IPS-NIHi7 (cell line): ENCODE data around the gene GNAS-AS1.

Source experiments
- DNase-seq: peaks from one replicate; pipeline ENCODE4 v3.0.0; 2012; ENCODE audit warnings: mixed read lengths; ENCODE audit errors: extremely low spot score

GNAS-AS1 gene

DNA sequence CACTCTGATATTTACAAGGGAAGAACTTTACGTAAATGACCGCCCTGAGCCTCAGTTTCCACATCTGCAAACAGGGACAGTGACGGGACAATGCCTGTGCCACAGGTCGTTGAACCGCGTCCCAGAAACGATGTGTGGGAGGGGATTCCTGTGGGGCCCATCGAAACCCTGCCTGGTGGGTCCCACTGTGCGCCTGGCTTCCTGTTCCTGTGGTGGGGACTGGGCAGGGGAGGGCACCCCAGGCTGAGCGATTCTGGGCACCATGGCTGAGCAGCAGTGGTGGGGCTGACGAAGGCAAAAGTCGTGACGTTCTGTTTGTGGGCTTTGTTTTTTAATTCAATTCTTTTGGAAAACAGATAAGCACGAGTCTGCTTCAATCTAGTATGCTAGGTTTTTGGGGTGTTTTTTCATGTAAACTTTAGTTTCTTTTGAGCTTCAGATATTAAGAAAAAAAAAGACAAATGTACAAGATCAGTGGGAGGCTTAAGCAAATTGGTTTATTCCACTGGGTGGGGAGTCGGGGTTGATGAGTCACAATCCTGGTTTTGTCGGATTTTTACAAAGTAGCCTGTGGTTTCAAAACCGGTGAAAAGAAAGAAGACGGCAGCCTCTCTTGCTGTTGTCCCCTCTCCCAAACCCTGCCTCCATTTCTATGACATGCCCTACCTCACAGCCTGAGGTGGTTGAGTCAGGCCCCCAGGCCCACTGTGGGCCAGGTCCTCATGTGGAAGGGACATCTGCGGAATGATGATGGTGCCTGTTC lies 40.4 kb downstream of the GNAS-AS1 start:
- no peak for DNase-seq

GRCh38 chr20:58808271-58809046 lies 42.2 kb downstream of the GNAS-AS1 start:
- DNase-seq, result no peak

DNA sequence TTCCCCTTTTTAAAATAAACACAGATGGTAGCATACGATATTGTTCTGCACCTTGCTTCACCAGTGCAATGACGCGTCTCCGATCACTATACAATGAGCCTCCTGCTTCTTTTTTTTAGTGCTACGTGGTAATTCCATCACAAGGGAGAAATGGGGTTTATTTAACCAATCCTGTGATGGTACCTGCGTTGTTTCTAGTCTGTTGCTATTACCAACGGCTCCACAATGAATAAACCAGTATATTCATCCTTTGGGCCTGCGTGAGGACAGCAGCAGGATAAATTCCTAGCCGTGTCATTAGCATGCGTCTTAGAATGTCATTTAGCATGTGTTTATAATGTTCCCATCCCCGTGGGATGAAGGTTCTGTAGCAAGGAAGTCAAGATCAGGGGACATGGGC lies 42.9 kb downstream of the GNAS-AS1 start:
- DNase-seq, result no peak

DNA sequence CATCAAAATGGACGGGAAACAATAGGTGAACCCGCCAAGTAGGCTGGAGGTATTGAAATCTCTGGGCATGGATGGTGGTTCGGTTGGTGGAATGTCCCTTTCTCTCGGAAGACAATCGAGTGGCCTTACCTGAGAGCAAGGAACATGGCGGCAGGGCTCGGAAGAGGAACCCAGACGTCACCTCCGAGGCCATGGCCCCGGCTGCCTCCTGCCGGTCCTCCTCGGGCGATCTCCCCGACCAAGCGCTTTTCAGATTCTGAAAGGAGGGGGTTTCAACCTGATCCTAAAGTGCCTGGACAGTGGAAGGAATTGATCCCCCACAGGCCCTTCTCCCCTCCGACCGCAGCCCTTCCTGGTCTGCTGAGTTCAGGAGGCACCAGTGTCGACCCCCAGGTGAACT lies 47.2 kb downstream of the GNAS-AS1 start:
- DNase-seq, result no peak

DNA sequence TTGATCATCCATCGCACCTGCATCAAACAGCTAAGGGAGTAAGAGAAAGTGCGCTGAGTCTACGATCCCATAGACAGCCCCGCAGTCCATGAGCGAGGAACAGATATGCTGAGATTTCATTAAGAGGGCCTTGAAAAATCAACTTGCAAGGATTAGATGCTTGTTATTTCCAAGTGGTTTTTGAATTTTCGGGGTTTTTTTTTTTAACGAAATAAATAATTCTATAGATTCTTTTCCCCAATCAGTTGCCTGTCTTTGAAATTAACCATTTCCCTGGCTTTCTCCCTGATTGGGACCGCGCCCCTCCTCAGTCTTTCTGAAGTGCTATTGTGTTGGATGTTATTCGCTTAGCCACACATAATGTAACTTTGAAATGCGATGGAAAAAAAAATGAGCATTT lies 48.6 kb downstream of the GNAS-AS1 start:
- no peak for DNase-seq

DNA sequence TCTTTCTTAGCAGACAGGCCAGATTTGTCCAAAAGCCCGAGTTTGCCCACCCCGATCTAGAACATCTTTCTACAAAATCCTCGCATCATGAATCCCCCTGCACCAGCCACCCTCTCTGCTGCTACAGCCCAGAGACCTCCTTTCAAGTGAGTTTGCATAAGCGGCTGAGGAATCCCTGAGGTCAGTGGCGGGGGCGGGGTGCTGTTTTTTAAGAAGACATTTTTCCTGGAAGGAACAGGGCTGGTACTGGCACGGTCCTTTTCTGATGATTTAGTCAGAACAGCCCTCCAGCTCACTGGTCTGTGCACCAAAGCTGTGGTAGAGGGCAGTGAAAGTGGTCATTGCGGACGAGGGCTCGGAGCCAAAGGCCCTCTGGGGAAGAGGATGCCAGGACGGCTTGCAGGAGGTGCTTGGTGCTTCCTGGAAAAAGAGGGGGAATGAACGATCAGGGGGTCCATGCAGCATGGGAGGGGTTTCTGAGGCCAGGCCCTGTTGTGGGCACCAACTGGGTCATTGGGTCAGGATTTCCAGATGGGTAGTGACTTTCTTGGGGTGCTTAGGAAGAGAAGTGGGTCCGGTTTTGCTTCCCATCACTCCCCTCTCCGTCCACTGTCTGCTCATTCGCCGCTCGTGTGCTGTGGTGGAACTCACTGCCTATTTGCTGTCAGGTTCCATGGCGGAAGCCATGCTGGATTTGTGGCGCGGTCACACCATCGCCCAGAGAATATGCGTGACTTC lies 50.4 kb downstream of the GNAS-AS1 start:
- peak; percentile 64 for DNase-seq

DNA sequence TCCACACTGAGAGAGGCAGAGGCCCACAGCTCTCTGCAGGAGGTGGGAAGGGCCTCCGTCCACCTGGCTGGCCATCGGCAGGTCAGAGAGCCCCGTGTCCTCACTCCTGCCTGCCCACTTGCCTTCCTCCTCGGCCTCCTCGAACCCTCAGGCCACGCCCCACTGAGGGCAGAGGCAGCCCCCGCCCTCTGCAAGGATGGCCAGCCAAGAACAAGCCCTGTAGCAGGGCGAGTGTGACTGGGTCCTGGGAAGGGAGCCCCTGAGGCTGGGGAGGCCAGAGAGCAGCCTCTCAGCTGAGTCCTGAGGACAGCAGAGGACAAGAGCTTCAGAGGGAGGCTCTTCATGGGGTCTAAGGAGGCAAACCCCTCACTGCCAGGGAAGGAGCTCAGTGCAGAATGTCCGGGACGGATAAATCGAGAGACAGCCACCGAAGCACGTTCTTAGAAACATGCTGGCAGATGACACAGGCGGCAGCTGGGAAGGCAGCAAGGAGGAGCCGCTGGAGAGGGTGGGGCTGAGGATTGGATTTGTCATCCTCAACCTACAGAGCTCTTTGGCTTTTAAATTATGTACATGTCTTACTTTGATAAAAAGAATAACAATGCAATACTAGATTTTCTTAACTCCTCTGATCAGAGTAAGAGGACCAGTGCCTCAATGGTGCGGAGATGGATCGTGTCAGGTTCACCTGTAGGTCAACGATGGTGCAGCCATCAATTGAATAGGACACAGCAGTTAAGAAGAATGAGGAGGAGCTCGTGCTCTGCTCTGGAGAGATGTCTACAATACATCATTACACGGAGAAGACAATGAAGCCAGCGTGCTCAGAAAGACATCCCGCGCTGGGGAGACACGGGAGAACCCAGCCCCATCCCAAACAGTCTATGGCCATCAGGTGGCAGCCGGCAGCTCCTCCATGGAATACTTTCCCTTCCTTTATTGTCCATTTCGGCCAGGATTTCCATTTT lies 53.0 kb downstream of the GNAS-AS1 start:
- DNase-seq, result no peak

DNA sequence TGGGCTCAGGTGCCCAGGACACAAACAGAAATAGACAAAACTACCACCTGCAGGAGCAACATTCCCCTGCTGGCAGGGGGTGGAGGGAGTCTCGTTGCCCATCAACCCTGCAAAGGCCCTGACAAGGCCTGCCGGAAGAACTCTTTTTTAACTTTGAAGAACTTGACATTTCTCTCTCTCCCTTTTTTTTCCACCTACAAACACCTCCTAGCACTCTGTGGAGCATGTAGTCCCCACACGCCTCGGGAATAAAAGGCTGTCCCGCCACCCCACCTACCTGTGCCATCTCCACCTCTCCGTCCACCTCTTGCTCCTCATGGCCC lies 54.8 kb downstream of the GNAS-AS1 start:
- no peak for DNase-seq

DNA sequence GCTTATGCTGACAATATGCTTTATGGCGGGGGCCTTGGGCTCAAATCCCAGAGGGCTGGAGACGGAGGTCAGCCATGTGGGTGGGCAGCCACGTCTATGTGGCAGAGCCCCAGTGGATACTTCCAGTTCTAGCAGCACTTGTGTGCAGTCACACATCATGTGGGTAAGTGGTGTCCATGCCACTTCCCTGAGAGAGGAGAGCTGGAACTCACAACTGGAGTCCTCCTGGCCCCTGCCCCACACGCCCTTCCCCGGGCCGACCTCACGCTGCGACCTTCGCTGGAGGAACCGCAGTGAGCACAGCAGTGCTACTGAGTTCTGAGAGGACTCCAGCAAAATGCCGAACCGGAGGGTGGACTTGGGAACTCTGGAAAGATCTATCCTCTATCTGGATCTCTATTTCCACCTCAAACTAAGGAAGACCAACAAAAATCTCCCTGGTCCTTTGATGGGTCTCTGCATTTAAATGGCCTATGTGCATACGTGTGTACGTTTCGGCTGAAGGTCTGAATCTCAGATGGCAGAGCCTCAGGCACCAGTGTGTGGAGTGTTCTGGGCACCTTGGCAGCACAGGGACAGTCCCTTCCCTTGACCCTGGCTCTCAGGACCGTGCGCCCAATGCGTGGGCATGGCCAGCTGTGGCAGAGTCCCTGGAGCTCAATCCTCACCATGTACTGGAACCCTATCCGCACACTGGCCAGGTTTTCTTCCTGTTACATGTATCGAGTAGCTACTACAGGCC lies 55.4 kb downstream of the GNAS-AS1 start:
- DNase-seq, result no peak

DNA sequence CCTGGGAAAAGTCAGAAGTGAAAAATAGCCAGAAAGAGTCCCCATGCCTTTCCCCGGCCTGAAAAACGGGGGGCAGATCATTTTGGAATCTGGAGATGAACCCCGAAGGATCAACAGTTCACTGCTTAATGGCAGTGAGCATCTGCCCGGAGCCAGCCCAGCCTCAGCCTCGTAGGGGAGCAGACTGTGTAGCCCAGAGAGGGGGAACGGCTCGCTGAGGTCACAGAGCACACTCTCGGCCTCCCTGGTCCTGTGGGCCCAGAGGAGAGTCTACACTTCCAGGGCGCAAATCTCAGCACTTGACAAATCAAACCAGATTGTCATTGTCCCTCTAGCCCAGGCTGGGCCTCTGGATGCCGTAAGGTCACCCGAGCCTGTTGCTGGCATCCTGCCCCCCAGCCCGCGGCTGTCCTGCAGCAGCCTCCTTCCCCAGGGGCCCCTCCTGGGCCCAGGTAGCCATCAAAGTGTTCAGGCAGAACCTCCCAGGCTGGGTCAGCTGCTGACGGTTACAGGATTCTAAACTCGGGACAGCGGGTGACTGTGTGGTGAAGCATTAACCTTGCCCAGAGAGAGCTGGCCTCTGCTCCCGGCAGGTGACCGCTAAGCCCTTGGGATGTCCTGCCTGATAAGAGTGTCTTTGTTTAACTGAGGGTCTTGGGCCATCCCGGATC lies 56.1 kb downstream of the GNAS-AS1 start:
- DNase-seq, result no peak

DNA sequence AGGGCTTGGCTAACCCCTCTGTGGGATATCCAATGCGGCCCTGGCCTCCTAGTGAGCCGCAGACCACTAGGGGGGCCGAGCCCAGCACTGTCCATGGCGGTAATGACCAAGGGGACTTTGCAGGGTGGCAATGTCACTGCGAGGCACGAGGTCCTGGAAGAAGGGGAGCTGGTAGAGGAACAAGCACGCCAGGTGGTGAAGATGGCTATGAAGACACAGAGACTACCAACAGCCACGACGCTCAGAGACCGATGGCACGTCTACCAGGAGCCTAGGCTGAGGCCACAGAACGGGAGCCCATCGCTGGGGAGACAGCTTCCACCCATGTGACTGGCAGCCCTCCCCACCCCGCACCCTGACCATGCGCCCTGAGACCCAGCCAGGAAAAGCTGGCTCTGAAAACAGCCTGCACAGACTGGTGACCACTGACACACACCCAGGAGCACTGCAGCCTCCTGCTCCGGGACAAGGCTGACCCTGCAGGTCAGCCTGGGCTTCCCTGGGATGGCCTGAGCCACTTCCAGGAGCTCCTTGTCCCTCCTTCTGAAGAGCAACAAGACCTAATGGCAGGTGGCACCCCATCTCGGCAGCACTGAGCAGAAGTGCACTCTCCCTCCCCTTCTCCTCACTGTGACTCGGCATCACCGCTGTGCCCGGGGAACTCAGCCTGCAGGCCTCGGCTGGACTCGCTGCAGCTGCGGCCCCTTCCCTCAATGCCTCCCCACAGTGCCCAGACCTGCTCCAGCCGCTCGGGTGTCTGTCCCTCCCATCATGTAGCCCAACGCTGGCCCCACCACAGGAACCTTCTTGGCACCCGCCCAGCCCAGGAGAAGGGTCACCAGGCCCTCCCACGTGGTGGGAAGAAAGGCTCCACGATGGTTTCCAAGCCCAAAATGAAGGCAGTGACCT lies 56.9 kb downstream of the GNAS-AS1 start:
- no peak for DNase-seq

GRCh38 chr20:58792426-58792825 lies 58.3 kb downstream of the GNAS-AS1 start:
- no peak for DNase-seq

DNA sequence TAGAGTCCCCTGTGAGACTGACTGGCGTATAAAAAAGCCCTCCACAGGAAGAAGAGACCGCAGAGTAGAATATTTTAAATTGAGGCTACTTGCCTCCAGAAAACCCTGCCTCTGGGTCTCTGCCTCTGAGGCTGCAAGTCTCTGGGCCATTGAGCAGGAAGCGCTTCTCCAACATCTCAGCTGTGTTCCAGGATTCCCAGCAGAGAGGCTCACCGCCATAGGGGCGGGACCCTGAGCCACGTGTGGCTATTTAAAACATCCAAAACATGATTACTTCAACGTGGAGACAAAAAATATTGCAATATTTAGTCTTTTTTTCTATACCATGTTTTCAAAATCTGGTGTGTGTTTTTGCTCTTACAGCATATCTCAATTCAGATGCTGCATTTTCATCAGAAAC lies 59.4 kb downstream of the GNAS-AS1 start:
- no peak for DNase-seq

GRCh38 chr20:58790454-58790853 lies 60.2 kb downstream of the GNAS-AS1 start:
- DNase-seq, result no peak

GRCh38 chr20:58788896-58789544 lies 61.7 kb downstream of the GNAS-AS1 start:
- DNase-seq, result no peak

GRCh38 chr20:58787211-58788005 lies 63.3 kb downstream of the GNAS-AS1 start:
- DNase-seq, result no peak

DNA sequence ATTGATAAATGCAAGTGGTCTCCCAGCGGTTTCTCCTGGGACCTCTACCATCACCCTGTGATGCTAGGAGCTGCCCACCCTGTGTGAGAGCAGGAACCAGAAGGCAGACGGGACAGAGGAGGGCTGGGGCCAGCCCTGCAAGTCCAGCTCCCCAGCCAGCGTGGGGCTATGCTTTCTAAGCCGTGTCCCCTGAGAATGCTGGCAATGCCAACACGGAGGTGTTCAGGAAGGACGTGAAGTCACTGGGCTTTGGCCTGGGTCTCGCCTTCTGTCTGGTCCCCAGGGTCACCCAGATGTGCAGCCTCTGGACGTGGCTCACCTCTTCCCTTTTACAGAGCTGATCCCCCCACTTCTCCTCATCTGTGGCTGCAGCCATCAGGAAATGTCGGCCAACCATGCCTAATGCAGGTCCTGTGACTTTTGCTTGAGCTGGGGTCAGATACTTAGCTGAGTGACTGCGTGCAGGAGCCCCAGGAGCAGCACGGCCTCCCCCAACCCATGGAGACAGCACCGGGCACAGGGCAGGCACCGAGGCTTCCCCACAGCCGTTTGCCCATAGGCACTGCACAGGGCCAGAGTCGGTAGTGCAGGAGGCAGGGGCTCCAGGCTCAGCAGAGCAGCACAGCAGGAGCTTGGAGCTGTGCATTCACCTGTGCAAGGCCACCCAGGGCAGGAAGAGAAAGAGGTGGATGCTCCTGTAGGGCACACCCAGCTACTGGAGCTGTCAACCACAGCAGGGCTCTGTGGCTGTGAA lies 66.2 kb downstream of the GNAS-AS1 start:
- DNase-seq, result no peak
